NCI-H345 treated with DMSO at 0.1 percent for 48 hours (cell line): ENCODE results near the gene KCNB1.
"Not testable (repeated sequence)": the region's sequence is repeated elsewhere in the genome, so short reads cannot be mapped to it uniquely, and the experiment has no call there.

Source experiments
- DNase-seq: peaks from one replicate; lab custom pipeline; 2025; ENCODE audit not compliant: unreplicated experiment; lab: John Stamatoyannopoulos, UW

The KCNB1 gene

DNA sequence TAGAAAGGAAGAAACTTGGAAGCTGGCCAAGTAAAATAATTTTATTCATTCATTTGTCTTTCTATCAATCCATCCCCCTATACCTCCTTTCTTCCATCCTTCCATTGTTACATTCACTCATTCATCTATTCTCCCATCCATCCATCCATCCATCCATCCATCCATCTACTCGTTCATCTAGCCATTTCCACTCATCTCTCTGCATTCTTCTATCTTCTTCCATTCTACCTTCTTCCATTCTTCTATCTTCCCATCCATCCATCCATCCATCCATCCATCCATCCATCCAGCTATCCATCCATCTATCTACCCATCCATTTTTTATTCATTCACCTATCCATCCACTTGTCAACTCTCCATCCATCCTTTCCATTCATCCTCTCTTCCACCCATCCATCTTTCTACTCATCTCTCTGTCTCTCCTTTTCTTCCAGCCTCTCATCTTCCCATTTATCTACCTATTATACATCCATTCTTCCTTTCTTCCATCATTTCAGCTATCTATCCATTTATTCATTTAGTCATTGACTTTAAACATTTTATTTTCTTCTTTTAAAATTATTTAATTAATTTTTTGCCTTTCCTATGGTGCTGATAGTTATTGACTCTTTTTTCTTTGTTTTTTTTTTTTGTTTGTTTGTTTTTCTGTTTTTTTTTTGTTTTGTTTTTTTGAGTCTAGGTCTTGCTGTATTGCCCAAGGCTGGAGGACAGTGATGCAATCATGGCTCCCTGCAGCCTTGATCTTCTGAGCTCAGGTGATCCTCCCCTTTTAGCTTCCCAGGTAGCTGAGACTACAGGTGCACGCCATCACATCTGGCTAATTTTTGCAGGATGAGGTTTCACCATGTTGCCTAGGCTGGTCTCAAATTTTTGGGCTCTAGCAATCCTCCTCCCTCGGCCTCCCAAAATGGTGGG, 151.5 kb downstream of the KCNB1 start:
- DNase-seq: no peak

DNA sequence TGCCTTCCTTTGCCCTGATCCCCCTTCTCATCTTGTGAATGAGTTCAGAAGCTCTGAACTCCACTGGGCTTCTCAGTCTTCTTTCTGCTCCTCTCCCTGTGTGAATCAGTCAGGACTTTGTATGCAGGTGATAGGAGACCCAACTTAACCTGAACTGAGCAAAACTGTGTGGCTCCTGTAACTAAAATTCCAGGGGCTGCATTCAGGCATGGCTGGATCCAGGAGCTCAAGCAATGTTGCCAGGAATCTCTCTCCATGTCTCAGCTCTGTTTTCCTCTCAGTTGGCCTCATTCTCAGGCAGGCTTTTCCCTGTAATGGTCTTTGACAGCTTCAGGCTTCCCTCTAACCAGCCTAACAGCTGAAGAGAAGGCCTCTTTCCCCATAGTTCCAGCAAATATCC, 153.7 kb downstream of the KCNB1 start:
- no peak for DNase-seq

DNA sequence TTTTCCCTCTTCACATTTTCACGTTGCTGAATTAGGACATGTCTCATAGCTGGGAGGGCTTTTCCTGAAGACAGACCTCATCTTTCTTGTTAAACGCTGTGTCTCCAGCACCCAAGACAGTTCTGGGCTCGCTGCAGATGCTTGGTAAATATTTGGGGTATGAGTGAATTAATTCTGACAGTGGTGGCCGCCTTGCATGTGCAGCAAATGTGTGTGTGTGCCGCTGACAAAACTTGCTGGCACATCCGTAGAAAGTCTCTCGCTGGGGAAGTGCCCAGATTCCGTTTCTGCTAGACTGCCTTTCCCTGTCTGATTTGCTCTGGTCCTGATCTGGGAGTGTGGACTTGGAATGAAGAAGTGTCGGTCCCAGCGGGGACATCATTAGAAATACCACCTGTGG, 156.4 kb downstream of the KCNB1 start:
- DNase-seq: no peak

DNA sequence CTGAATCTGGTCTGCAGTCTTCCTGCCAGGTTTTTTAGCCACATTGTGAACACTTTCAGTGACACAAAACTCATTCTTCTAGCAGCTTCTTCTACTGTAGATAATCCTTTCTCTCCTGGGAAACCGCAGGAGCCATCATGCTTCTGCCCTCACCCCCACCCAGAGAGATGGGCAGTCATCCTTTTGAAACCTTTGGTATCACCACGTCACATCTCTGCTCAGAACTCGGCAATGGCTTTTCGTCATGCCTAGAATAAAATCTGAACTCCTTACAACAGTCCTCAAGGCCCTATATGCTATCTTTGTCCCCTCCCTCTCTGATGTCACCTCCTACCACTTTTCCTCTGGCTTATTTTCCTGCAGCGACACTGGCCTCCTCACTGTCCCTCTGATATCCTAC, 158.2 kb downstream of the KCNB1 start:
- no peak for DNase-seq

DNA sequence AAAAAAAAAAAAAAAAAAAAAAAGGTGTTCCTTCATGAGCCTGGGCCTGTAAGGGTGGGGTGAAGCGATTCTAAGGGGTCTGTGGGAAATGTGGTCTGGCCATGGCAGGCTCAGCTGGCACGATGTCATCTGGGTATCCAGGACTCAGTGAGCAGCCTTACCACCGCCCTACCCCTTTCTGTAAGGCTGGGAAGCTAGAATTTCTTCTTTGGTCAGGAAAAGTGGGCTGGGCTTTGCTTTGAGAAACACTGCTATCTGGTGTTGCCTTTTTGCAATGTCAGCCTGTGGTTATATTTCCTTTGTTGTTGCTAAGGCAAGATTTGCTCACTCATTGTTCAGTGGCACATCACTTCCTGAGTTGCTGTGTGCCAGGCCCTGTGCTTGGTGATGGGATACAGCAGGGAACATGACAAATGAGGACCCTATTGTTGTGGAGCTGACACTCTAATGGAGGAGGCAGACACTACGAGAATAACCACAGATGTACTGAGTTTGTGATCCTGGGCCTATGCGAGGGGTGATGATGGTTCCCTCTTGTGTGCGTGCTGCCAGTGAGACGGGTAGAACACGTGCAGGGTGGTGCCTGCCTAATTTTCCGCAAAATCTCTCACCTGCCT, 158.7 kb downstream of the KCNB1 start:
- DNase-seq: no peak

DNA sequence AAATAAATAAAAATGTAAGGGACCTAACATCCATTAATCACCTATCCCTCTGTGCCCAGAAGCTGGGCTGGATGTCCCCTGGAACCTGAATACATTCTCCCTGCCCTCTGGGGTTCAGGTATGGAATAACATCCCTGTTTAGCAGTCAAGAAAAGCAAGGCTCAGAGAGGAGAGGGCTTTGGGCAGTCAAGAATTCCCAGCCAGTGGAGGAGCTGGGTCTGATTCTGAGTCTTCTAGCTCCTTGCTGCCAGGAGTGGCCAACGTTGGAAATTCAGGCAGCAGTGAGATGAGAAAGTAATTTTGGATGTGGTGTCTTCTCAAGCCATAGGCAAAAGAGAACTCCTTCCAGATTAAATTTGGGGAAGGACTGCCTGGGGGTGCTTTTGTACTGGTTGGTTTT, 162.0 kb downstream of the KCNB1 start:
- no peak for DNase-seq

DNA sequence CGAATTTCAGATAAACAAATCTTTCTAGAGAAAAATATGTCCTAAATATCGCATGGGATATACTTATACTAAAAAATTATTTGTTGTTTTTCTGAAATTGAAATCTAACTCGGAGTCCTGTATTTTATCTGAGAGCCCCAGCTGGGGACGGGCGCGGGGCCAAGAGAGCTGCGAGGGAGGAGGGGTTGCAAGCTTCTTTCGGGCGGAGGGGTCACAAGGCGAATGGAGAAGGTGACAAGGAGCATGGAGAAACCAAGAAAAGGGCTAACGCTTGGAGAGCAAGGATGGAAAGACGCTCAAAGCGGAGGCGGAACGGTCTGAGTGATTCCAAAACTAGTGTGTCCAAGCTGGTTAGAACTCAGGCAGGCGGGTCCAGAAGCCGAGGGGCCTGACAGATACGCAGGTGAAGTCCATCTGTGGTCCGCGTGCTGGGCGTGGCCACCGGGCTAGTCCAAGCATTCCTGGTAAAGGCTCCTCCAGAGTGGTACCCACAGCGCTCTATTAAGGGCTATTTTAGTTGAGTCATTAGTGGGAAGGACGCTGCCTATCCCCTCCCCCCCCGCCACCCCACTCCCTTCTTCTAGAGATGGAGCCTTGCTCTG, 163.2 kb downstream of the KCNB1 start:
- peak; percentile 15 for DNase-seq

DNA sequence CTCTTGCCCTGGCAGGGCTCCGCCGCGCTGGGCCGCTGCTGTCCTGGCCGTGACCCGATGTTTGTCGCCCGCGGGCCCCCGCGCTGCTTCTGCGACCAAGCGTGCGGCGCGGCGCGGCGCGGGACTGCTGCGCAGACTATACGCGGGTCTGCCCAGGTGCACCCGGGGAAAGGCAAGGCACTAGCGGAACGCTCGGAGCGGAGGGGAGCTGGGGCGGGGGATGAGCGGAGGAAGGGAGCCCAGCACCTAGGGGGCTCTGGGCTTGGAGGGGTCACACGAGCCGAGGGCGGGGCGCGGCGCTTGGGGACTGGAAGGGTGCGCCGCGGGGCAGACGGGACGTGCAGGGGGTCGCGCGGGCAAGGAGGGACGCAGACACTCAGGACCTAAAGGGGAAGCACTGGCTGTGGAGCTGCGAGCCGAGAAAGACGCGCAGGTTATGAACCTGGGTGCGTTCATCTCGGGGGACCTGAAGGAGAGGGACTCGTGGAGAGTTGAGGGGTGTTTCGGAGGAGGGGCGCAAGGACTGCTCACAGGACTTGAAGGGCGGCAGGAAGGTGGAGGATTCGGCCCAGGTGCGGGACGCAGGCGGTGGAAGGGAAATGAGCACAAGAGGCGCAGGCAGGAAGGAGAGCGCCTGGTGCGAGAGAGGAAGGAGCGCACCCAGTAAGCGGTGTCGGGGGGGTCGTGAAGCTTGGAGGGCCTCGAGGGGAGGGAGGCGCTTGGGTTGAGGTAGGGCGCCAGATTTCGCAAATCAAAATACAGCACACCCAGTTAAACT, 163.8 kb downstream of the KCNB1 start:
- peak; percentile 6 for DNase-seq

DNA sequence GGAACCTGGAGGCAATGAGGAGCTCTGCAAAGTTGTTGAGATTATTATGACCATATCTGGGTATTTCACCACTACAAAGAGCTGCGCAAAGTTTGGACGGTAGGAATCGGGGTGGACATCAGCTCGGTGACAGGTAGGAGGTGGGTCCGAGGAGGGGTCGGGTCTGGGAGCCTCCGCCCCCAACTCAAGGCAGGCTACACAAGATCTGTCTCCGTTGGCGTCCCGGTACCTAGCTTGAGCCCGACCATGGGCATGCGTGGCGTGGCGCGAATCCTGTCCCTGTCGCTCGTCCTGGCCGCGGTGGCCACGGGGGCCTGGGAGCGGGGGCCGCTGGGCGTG, 164.4 kb downstream of the KCNB1 start:
- no peak for DNase-seq

DNA sequence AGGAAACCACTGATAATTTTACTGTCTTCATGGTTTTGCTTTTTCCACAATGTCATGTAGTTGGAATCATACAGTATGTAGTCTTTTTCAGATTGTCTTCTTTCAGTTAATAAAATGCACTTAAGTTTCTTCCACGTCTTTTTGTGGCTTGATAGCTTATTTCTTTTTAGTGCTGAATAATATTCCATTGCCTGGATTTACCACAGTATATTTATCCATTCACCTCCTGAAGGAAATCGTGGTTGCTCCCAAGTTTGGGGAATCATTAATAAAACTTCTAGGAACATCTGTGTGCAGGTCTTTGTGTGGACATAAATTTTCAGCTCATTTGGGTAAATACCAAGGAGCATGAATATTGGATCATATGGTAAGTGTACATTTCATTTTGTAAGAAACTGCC, 165.8 kb downstream of the KCNB1 start:
- no peak for DNase-seq

DNA sequence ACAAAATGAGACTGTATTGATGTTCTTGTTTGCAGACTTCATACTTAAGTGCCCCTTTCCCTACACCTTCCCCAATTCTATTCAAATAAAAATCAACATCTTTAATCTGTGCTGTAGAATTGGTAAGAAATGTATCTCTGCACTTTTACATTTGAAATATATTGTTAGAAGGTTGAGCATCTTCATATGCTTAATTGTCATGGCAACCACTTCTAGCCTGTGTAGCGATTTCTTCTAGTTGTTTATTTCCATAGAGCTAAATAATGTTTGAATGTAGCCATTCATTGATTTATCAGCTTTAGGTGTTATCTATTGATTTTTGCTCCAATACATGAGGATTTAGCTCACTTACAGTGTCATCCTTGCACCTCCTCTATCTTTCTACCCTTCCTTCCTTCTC, 166.9 kb downstream of the KCNB1 start:
- no peak for DNase-seq

DNA sequence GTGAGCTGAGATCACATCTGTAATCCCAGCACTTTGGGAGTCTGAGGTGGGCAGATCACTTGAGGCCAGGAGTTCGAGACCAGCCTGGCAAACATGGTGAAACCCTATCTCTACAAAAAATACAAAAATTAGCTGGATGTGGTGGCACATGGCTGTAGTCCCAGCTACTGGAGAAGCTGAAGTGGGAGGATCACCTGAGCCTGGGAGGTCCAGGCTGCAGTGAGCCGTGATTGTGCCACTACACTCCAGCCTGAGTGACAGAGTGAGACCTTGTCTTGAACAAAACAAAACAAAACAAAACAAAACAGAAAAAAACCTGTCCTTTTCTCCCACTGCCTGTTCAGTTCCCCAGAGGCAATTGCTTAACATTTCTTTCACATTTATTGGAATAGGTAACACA, 168.4 kb downstream of the KCNB1 start:
- DNase-seq: not testable (repeated sequence)
